ENCODE data around the gene AKR1B1. TPM values are rescaled to one million over a fixed set of nuclear protein-coding genes. Genes with fewer than 3 reads are reported as not detected.
A peak's percentile ranks its signal among the peaks of the same experiment; 100 is the strongest.

The AKR1B1 gene
- total and polyA plus RNA-seq, 2 experiments from 2014 or later = 61.0 to 164 TPM

DNA sequence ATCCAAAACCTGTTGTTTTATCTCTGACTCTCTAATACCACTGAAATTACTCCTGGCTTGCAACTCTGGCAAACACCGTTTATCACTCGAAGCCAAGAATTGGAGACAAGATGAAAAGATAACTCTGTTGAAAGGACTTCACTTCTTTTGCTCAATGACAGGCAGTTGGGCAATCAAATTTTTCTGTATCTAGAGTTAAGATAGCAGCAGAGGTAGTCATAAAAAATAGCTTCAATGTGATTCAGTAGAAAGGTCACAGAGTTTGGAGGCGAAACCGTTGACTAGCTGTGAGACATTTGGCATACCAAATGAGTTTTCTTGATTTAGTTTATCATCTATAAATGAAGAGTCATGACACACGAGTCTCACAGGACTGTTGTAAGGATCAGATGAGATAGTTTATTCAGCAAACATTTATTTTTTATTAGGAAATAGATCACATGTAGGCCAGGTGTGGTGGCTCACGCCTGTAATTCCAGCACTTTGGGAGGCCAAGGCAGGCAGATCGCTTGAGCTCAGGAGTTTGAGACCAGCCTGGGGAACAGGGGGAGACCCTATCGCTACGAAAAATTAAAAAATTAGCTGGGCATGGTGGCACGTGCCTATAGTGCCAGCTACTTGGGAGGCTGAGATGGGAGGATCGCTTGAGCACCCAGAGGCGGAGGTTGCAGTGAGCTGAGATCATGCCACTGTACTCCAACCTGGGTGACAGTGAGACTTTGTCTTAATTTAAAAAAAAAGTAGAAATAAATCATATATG is 23.6 kb downstream of the AKR1B1 start:
- Histone ChIP-seq H3K9ac (no peak overlapping the region), H4K20me1 (ENCODE audit: insufficient read depth) (no peaks in the 10 kb centered on the region), H3K27ac (peak overlapping the region; percentile 58), H3K79me2 (ENCODE audit: insufficient read depth) (no peaks in the 10 kb centered on the region), H3K4me1 (ENCODE audit: insufficient read depth) (peaks cover 15% of the 10 kb centered on the region), H3K4me2 (ENCODE audit: unreplicated experiment) (peak overlapping the region; percentile 5), H3K36me3 (ENCODE audit: low read depth) (0 out of 2 replicates have a peak, but pooled peaks cover under 1% of the 10 kb centered on the region), H3K9me2 (ENCODE audit: insufficient read depth) (no peaks in the 10 kb centered on the region), H3K4me3 (no peak overlapping the region), H3K27me3 (replicated peaks; ENCODE audit: insufficient read depth) (no peaks in the 10 kb centered on the region), H3F3A (ENCODE audit: insufficient read depth) (peaks cover 21% of the 10 kb centered on the region), H3K9me3 (ENCODE audit: low read depth) (no peaks in the 10 kb centered on the region), H2AFZ (no peak overlapping the region)
- in situ Hi-C loops (cut with MboI) = no loop called here
- DNase-seq = peak; percentile 80
- WGBS, 2 experiments (ENCODE audit: low coverage in 1 of 2, low lambda C conversion rate in 2 of 2, missing lambda C conversion rate in 2 of 2) = 58 to 59% methylated on average over 12 of the region's 12 CpGs
- TF ChIP-seq EZH2phosphoT487 (IDR thresholded peaks at IDR 0.05; ENCODE audit: insufficient read depth, low read depth) = no peak
- no peak for TF ChIP-seq EZH2 (IDR thresholded peaks at IDR 0.05; ENCODE audit: insufficient read depth, poor library complexity, severe bottlenecking)

DNA sequence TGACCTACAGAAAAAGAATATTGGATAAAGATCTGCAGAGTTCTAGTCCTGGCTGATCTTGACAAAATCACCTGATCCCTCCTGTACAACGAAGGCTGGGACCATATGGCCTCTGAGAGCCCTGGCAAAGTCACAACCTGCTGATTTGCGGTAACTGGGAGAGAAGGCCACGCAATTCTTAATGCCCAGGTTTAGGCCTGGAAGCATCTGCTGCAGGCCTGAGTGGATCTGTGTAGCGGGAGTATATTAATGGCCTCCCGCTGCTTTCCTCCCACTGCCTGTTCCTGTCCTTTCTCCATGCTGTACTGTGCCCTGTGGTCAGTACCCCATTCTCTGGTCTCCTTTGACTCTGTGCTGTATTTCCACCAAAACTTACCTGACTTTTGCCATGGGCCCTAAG is 24.2 kb downstream of the AKR1B1 start:
- peak; percentile 19 for DNase-seq
- H3K9me3 ChIP-seq (ENCODE audit: low read depth) = no peaks in the 10 kb centered on the region
- TF ChIP-seq EZH2 (IDR thresholded peaks at IDR 0.05; ENCODE audit: insufficient read depth, poor library complexity, severe bottlenecking) (no peak), EZH2phosphoT487 (IDR thresholded peaks at IDR 0.05; ENCODE audit: insufficient read depth, low read depth) (no peak)
- no peak overlapping the region for H3K4me3 ChIP-seq
- H3K4me2 ChIP-seq (ENCODE audit: unreplicated experiment) = peak overlapping the region; percentile 5
- in situ Hi-C loops (cut with MboI) = loop anchor here (5.0 kb wide), 1 partner anchor 168 kb away; no protein-coding TSS in a partner anchor
- H3K9me2 ChIP-seq (ENCODE audit: insufficient read depth) = no peaks in the 10 kb centered on the region
- 82 to 88% methylated on average over 5 of the region's 5 CpGs for whole genome bisulfite sequencing, 2 experiments (ENCODE audit: low coverage in 1 of 2, low lambda C conversion rate in 2 of 2, missing lambda C conversion rate in 2 of 2)
- H3K27me3 ChIP-seq (replicated peaks; ENCODE audit: insufficient read depth) = no peaks in the 10 kb centered on the region
- peaks cover 21% of the 10 kb centered on the region for H3F3A ChIP-seq (ENCODE audit: insufficient read depth)
- H3K36me3 ChIP-seq (ENCODE audit: low read depth) = no peaks in the 10 kb centered on the region
- H3K79me2 ChIP-seq (ENCODE audit: insufficient read depth) = no peaks in the 10 kb centered on the region
- H3K9ac ChIP-seq = no peak overlapping the region
- H2AFZ ChIP-seq = no peak overlapping the region
- H4K20me1 ChIP-seq (ENCODE audit: insufficient read depth) = no peaks in the 10 kb centered on the region
- peak overlapping the region; percentile 58 for H3K27ac ChIP-seq
- H3K4me1 ChIP-seq (ENCODE audit: insufficient read depth) = peaks cover 15% of the 10 kb centered on the region

DNA sequence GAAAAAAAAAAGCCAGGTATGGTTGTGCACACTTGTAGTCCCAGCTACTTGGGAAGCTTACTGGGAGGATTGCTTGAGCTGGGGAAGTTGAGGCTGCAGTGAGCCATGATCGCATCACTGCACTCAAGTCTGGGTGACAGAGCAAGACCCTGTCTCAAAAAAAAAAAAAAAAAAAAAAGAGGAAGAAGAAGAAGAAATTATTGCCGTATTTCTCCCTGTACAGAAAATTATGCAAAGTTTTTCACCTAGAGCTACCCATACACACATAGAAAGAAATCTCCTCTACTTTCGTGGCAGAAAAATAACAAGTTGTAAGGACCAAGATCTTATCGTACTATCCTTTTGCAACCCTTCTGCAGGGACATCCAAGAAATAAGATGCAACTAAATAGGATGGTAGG is 25.5 kb downstream of the AKR1B1 start:
- Histone ChIP-seq H3K9me2 (ENCODE audit: insufficient read depth) (no peaks in the 10 kb centered on the region), H3K79me2 (ENCODE audit: insufficient read depth) (no peaks in the 10 kb centered on the region), H3F3A (ENCODE audit: insufficient read depth) (peaks cover 21% of the 10 kb centered on the region), H3K27me3 (replicated peaks; ENCODE audit: insufficient read depth) (no peaks in the 10 kb centered on the region), H3K36me3 (ENCODE audit: low read depth) (no peaks in the 10 kb centered on the region), H3K4me1 (ENCODE audit: insufficient read depth) (peaks cover 15% of the 10 kb centered on the region), H3K4me2 (ENCODE audit: unreplicated experiment) (no peak overlapping the region), H3K27ac (no peak overlapping the region), H2AFZ (no peak overlapping the region), H3K9me3 (ENCODE audit: low read depth) (no peaks in the 10 kb centered on the region), H4K20me1 (ENCODE audit: insufficient read depth) (no peaks in the 10 kb centered on the region), H3K4me3 (no peak overlapping the region), H3K9ac (no peak overlapping the region)
- TF ChIP-seq EZH2 (IDR thresholded peaks at IDR 0.05; ENCODE audit: insufficient read depth, poor library complexity, severe bottlenecking) (no peak), EZH2phosphoT487 (IDR thresholded peaks at IDR 0.05; ENCODE audit: insufficient read depth, low read depth) (no peak)
- no peak for DNase-seq
- in situ Hi-C loops (cut with MboI) = loop anchor here (5.0 kb wide), 1 partner anchor 169 kb away; no protein-coding TSS in a partner anchor
- WGBS, 2 experiments (ENCODE audit: low coverage in 1 of 2, low lambda C conversion rate in 2 of 2, missing lambda C conversion rate in 2 of 2) = 65 to 77% methylated on average over 4 of the region's 4 CpGs

DNA sequence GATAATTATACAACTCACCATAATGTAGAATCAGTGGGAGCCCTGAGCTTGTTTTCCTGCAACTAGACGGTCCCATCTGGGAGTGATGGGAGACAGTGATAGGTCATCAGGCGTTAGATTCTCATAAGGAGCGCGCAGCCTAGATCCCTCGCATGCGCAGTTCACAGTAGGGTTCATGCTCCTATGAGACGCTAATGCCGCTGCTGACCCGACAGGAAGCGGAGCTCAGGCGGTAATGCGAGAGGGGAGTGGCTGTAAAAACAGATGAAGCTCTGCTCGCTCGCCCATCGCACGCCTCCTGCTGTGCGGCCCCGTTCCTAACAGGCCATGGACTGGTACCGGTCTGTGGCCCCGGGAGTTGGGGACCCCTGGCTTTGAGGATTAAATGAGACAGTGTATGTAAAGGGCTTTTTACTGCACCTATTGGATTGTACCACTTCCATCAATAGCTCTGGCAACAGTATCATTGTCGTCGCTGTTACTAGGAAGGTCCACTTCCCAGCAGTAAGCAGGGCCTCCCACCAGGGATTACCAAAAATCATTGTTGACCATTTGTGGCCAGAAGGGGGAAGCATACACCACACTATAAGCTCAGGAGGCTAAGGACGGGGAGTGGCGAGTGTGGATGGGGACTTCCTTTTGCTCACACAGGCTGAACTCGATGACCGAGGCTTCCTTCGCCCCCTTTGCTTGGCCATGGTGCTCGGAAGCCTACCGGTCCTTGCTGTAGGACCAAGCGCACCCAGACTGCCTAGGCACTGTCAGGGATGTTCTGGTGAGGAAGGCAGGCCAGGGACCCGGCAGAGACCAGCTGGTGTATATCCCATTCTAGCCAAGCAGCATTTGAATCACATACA is 26.4 kb downstream of the AKR1B1 start:
- Histone ChIP-seq H3K9ac (peak overlapping the region; percentile 78), H3K79me2 (ENCODE audit: insufficient read depth) (no peaks in the 10 kb centered on the region), H3K27me3 (replicated peaks; ENCODE audit: insufficient read depth) (no peaks in the 10 kb centered on the region), H4K20me1 (ENCODE audit: insufficient read depth) (no peaks in the 10 kb centered on the region), H3K9me3 (ENCODE audit: low read depth) (no peaks in the 10 kb centered on the region), H3K27ac (peak overlapping the region; percentile 82), H3K4me3 (peak overlapping the region; percentile 75), H3K9me2 (ENCODE audit: insufficient read depth) (no peaks in the 10 kb centered on the region), H3F3A (ENCODE audit: insufficient read depth) (peaks cover 21% of the 10 kb centered on the region), H3K4me2 (ENCODE audit: unreplicated experiment) (peak overlapping the region; percentile 94), H3K4me1 (ENCODE audit: insufficient read depth) (peaks cover 15% of the 10 kb centered on the region), H2AFZ (peak overlapping the region; percentile 95), H3K36me3 (ENCODE audit: low read depth) (no peaks in the 10 kb centered on the region)
- WGBS, 2 experiments (ENCODE audit: low coverage in 1 of 2, low lambda C conversion rate in 2 of 2, missing lambda C conversion rate in 2 of 2) = 1 to 5% methylated on average over 31 of the region's 31 CpGs
- TF ChIP-seq EZH2 (IDR thresholded peaks at IDR 0.05; ENCODE audit: insufficient read depth, poor library complexity, severe bottlenecking) (no peak), EZH2phosphoT487 (IDR thresholded peaks at IDR 0.05; ENCODE audit: insufficient read depth, low read depth) (no peak)
- in situ Hi-C loops (cut with MboI) = loop anchor here (5.0 kb wide), 1 partner anchor 170 kb away; no protein-coding TSS in a partner anchor
- DNase-seq = peak; percentile 95

Measured in GM23248 (cell line).